HepG2 (cell line): Measurements from ENCODE around the gene KIRREL3. TPM values are rescaled to one million over a fixed set of nuclear protein-coding genes. Genes with fewer than 3 reads are reported as not detected.

Experiments
- ATAC-seq: fragments of 200-7000 bp; cut with Tn5 transposase; 3 replicates; pipeline ENCODE4 v1.9.1; 2020; ENCODE audit warnings: mild to moderate bottlenecking, moderate library complexity
- BruUV-seq: library from RNA; stranded (reverse); fragments of 400-500 nt; replicated peaks from 2 replicates; lab custom pipeline; 2021; lab: Mats Ljungman, UMichigan
- CTCF ChIA-PET: fragments of 300-600 bp; formaldehyde crosslinking; extraction: SDS; loops from one replicate; lab custom pipeline; 2021; ENCODE audit warnings: low total read pairs, inconsistent platforms, low intra/inter-chr PET ratio; lab: Yijun Ruan, JAX
- POLR2A ChIA-PET: fragments of 350-600 bp; sonication (Branson Sonifier 250); formaldehyde crosslinking; loops from one replicate; lab custom pipeline; 2020; ENCODE audit warnings: antibody characterized with exemption, inconsistent platforms; lab: Yijun Ruan, JAX
- DNase-seq: peaks from one replicate; pipeline ENCODE4 v3.0.0-alpha.2; 2015; ENCODE audit warnings: low spot score
- FAIRE-seq: peaks from 3 replicates; lab custom pipeline; 2011; peaks lifted over from hg19 to GRCh38; lab: Jason Lieb, UNC
- H2AFZ ChIP-seq: one replicate; pipeline ENCODE4 v1.6.1; 2011; ENCODE audit warnings: low read length, inconsistent platforms
- H3K27ac ChIP-seq: fragments of 300-600 bp; 3 replicates; pipeline ENCODE4 v1.8.0; 2011; ENCODE audit warnings: mixed run types, mild to moderate bottlenecking, mixed read lengths, low read length, inconsistent platforms; ENCODE audit not compliant: insufficient read depth; ENCODE audit errors: extremely low read length
- H3K27me3 ChIP-seq, 2 experiments: fragments of 200-600 bp in 1 of 2; 2 replicates in 1 of 2; 3 replicates in 1 of 2; pipeline versions ENCODE4 v1.6.0 to v1.8.0; 2011; ENCODE audit warnings: low read length in 2 of 2, mild to moderate bottlenecking in 2 of 2, moderate library complexity in 2 of 2, inconsistent platforms in 1 of 2; ENCODE audit not compliant: insufficient read depth in 2 of 2, control insufficient read depth in 1 of 2
- H3K36me3 ChIP-seq, 2 experiments: fragments of 200-600 bp in 1 of 2; replicated peaks in 1 of 2; 2 replicates in 1 of 2; 3 replicates in 1 of 2; pipeline versions ENCODE4 v1.5.1 to v1.8.0; 2011; ENCODE audit warnings: low read length in 2 of 2, inconsistent platforms in 1 of 2; ENCODE audit not compliant: insufficient read depth in 2 of 2, control insufficient read depth in 1 of 2
- H3K4me1 ChIP-seq: 2 replicates; pipeline ENCODE4 v1.5.1; 2012; ENCODE audit warnings: low read length, inconsistent platforms; ENCODE audit not compliant: insufficient read depth
- H3K4me2 ChIP-seq: 2 replicates; pipeline ENCODE4 v1.6.0; 2011; ENCODE audit warnings: low read depth, low read length, inconsistent platforms
- H3K4me3 ChIP-seq, 3 experiments: fragments of 200-600 bp in 1 of 3; sonication (generic), shearing (Covaris generic) in 1 of 3; replicated peaks in 1 of 3; 2 replicates each; pipeline ENCODE4 v1.5.1; 2011 to 2016; ENCODE audit warnings: low read length in 3 of 3, inconsistent platforms in 2 of 3, low read depth in 2 of 3, mild to moderate bottlenecking in 2 of 3, control low read depth in 1 of 3, mixed read lengths in 1 of 3; ENCODE audit not compliant: insufficient read depth in 1 of 3
- H3K79me2 ChIP-seq: one replicate; pipeline ENCODE4 v1.6.1; 2011; ENCODE audit warnings: low read length, inconsistent platforms; ENCODE audit not compliant: insufficient read depth
- H3K9ac ChIP-seq: 2 replicates; pipeline ENCODE4 v1.6.0; 2011; ENCODE audit warnings: mild to moderate bottlenecking, low read depth, low read length, inconsistent platforms; ENCODE audit not compliant: insufficient read depth
- H3K9me3 ChIP-seq: 2 replicates; pipeline ENCODE4 v1.5.1; 2012; ENCODE audit warnings: mild to moderate bottlenecking, low read length
- H4K20me1 ChIP-seq: 2 replicates; pipeline ENCODE4 v1.6.0; 2011; ENCODE audit warnings: inconsistent platforms, mild to moderate bottlenecking, low read length, moderate library complexity; ENCODE audit not compliant: insufficient read depth
- FOXJ3 ChIP-seq: sonication (generic); formaldehyde crosslinking; IDR thresholded peaks from 2 replicates; pipeline ENCODE4 v1.4.0; 2020; ENCODE audit warnings: missing genetic modification reagents, mild to moderate bottlenecking, borderline replicate concordance
- MTF2 ChIP-seq: sonication (generic); formaldehyde crosslinking; IDR thresholded peaks from 2 replicates; pipeline ENCODE4 v1.5.0; 2020; ENCODE audit warnings: missing genetic modification reagents, borderline replicate concordance
- NFIB ChIP-seq: sonication (generic); formaldehyde crosslinking; IDR thresholded peaks from 2 replicates; pipeline ENCODE4 v1.9.0; 2021; ENCODE audit warnings: missing genetic modification reagents, mild to moderate bottlenecking, borderline replicate concordance
- PTBP1 ChIP-seq: fragments of 200-400 bp; formaldehyde crosslinking; IDR thresholded peaks from 2 replicates; pipeline ENCODE4 v1.6.1; 2018; ENCODE audit warnings: low read length, low read depth; ENCODE audit not compliant: poor library complexity, severe bottlenecking
- WGBS: methylation state at CpG from one replicate; pipeline ENCODE4 v1.1.6; 2017; ENCODE audit warnings: low lambda C conversion rate; 5-methylcytosine and 5-hydroxymethylcytosine counted together
- in situ Hi-C: cut with HindIII; loops from 2 replicates; pipeline ENCODE4 v1.10.0; 2017; ENCODE audit warnings: low pct_unique_long_range_greater_than_20kb; ENCODE audit not compliant: extremely low pct_ligation_motif_present
- intact Hi-C: fragments of 100-400 bp; cut with micrococcal nuclease; formaldehyde crosslinking; loops from one replicate; pipeline ENCODE4 v1.10.0; 2022; ENCODE audit not compliant: unreplicated experiment
- polyA plus RNA-seq, 8 experiments: library from polyadenylated mRNA; depleted of rRNA in 3 of 8; stranded (reverse) in 7 of 8; unstranded in 1 of 8; fragments of >200 nt; fragmentation: Illumina TruSeq in 4 of 8; extraction: Trizol in 4 of 8; gene quantifications; 2 replicates each; pipeline versions ENCODE4 v1.2.1 to v1.2.3, GENCODE V29; 2011 to 2016; ENCODE audit warnings: low read depth in 4 of 8, missing spikeins in 1 of 8, mixed read lengths in 1 of 8; ENCODE audit not compliant: insufficient read depth in 1 of 8
- total RNA-seq, 5 experiments: library from RNA; depleted of rRNA; stranded (reverse); fragments of >200 nt; fragmentation: Illumina TruSeq; extraction: Trizol; gene quantifications; 2 replicates each; pipeline ENCODE4 v1.2.3, GENCODE V29; 2016; ENCODE audit warnings: low read depth in 1 of 5
- TF ChIP-seq, protein P1 (sequence below): sonication (generic); formaldehyde crosslinking; IDR thresholded peaks from 2 replicates; pipeline ENCODE4 v1.4.0; 2020; ENCODE audit warnings: missing genetic modification reagents, mild to moderate bottlenecking, borderline replicate concordance
- TF ChIP-seq, protein P2 (sequence below): sonication (generic); formaldehyde crosslinking; IDR thresholded peaks from 2 replicates; pipeline ENCODE4 v1.9.0; 2022; ENCODE audit warnings: missing genetic modification reagents, mild to moderate bottlenecking, borderline replicate concordance

The KIRREL3 gene
- total and polyA plus RNA-seq, 2 of the 13 experiments (the other 11 are each of a cell fraction or from before 2014, with no cell fraction given), result not detected

DNA sequence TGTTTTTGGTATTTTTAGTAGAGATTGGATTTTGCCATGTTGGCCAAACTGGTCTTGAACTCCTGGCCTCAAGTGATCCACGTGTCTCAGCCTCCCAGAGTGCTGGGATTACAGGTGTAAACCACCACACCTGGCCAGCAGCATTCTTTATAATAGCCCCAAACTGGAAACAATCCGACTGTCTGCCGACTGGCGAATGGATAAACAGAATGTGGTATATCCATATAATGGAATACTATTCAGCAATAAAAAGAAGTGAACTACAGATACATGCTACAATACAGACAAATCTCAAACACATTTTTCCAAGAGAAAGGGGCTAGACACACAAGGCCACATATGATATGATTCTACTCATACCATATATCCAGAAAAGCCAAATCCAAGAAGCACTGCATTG, 493.8 kb downstream of the KIRREL3 start (continued):
- no peak for TF ChIP-seq PTBP1
- TF ChIP-seq, all 625 proteins: peak for 0

DNA sequence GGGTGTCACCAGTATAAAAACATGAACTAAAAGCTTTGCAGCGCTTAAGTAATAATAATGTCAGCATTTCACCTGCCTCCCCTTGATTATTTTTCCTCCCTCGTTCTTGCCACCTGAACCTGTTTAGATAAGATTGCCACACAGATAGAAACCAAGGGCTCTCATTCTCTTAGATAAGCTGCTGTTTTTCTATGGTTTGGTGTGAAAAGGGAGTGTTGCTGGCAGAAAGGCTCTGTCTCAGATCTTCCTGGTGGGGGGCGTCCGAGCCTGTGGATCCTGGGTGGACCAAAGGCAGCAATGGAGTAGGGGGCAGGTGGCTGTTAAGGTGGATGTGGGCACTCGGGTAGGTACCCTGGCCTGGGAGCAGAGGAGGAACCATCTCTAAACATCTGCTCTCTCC, 497.6 kb downstream of the KIRREL3 start:
- H3K79me2 ChIP-seq, result no peaks in the 10 kb centered on the region
- DNase-seq (no peak), ATAC-seq (no peak), FAIRE-seq (no peak)
- no peak overlapping the region for H3K4me2 ChIP-seq
- H2AFZ ChIP-seq, result no peak overlapping the region
- H3K4me3 ChIP-seq, result no peak overlapping the region
- CTCF ChIA-PET, result no interaction called here
- no TSS peak for BruUV-seq
- no peak overlapping the region for H3K9ac ChIP-seq
- no peaks in the 10 kb centered on the region for H3K4me1 ChIP-seq
- POLR2A ChIA-PET, result no interaction called here
- intact Hi-C loops, result no loop called here
- H3K27me3 ChIP-seq, result peaks cover 6 to 46% of the 10 kb centered on the region in 2 experiments
- in situ Hi-C loops, result no loop called here
- H4K20me1 ChIP-seq, result no peaks in the 10 kb centered on the region
- no peaks in the 10 kb centered on the region for H3K36me3 ChIP-seq
- TF ChIP-seq NFIB (no peak), FOXJ3 (no peak), MTF2 (CRISPR knock-in tag) (no peak)
- TF ChIP-seq, protein P1, sequence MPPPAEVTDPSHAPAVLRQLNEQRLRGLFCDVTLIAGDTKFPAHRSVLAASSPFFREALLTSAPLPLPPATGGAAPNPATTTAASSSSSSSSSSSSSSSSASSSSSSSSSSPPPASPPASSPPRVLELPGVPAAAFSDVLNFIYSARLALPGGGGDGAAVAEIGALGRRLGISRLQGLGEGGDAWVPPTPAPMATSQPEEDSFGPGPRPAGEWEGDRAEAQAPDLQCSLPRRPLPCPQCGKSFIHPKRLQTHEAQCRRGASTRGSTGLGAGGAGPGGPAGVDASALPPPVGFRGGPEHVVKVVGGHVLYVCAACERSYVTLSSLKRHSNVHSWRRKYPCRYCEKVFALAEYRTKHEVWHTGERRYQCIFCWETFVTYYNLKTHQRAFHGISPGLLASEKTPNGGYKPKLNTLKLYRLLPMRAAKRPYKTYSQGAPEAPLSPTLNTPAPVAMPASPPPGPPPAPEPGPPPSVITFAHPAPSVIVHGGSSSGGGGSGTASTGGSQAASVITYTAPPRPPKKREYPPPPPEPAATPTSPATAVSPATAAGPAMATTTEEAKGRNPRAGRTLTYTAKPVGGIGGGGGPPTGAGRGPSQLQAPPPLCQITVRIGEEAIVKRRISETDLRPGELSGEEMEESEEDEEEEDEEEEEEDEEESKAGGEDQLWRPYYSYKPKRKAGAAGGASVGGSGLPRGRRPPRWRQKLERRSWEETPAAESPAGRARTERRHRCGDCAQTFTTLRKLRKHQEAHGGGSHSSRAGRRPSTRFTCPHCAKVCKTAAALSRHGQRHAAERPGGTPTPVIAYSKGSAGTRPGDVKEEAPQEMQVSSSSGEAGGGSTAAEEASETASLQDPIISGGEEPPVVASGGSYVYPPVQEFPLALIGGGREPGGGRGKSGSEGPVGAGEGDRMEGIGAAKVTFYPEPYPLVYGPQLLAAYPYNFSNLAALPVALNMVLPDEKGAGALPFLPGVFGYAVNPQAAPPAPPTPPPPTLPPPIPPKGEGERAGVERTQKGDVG (CRISPR knock-in tag), result no peak
- TF ChIP-seq, protein P2, sequence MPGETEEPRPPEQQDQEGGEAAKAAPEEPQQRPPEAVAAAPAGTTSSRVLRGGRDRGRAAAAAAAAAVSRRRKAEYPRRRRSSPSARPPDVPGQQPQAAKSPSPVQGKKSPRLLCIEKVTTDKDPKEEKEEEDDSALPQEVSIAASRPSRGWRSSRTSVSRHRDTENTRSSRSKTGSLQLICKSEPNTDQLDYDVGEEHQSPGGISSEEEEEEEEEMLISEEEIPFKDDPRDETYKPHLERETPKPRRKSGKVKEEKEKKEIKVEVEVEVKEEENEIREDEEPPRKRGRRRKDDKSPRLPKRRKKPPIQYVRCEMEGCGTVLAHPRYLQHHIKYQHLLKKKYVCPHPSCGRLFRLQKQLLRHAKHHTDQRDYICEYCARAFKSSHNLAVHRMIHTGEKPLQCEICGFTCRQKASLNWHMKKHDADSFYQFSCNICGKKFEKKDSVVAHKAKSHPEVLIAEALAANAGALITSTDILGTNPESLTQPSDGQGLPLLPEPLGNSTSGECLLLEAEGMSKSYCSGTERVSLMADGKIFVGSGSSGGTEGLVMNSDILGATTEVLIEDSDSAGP, result no peak
- 0% methylated on average over 3 of the region's 5 CpGs for WGBS
- H3K9me3 ChIP-seq, result no peaks in the 10 kb centered on the region
- no peak overlapping the region for H3K27ac ChIP-seq
